Tibial artery (tissue), 4 donors: Measurements from ENCODE around the gene TCF21.
A peak's percentile ranks its signal among the peaks of the same experiment; 100 is the strongest.

Experiments
- DNase-seq, 2 donors: peaks; one replicate each; pipeline ENCODE4 v3.0.0-alpha.2; 2019
- H3K27ac ChIP-seq, 2 donors: fragments of 200-600 bp; sonication (generic) in 1 of 2; 1 replicate in 1 of 2; 2 replicates in 1 of 2; pipeline ENCODE4 v1.5.1; 2018 to 2019; ENCODE audit warnings: mild to moderate bottlenecking in 1 of 2
- H3K27me3 ChIP-seq, 2 donors: fragments of 200-600 bp; sonication (generic) in 1 of 2; one replicate each; pipeline versions ENCODE4 v1.5.1 to v1.6.0; 2016 to 2019
- H3K36me3 ChIP-seq, 3 donors: fragments of 200-600 bp; sonication (generic) in 2 of 3; one replicate each; pipeline ENCODE4 v1.5.1; 2016 to 2019; ENCODE audit warnings: mild to moderate bottlenecking in 2 of 3
- H3K4me1 ChIP-seq, 4 donors: fragments of 200-600 bp; sonication (generic) in 2 of 4; 1 replicate in 3 of 4; 2 replicates in 1 of 4; pipeline ENCODE4 v1.5.1; 2016 to 2019
- H3K4me3 ChIP-seq, 2 donors: fragments of 200-600 bp; sonication (generic) in 1 of 2; 1 replicate in 1 of 2; 2 replicates in 1 of 2; pipeline ENCODE4 v1.5.1; 2018 to 2019; ENCODE audit warnings: mild to moderate bottlenecking in 2 of 2
- H3K9me3 ChIP-seq, 3 donors: fragments of 200-600 bp; sonication (generic) in 1 of 3; one replicate each; pipeline ENCODE4 v1.5.1; 2016 to 2019
- CTCF ChIP-seq, 2 experiments: fragments of 200-600 bp in 1 of 2; fragments of 450-650 bp in 1 of 2; IDR thresholded peaks; one replicate each; pipeline ENCODE4 v1.5.1; 2017 to 2019; ENCODE audit warnings: antibody characterized with exemption in 2 of 2, mild to moderate bottlenecking in 1 of 2, moderate library complexity in 1 of 2
- intact Hi-C: fragments of 100-400 bp; cut with DNase I; formaldehyde crosslinking; loops from one replicate; pipeline ENCODE4 v1.15.0; 2023; ENCODE audit warnings: low total_unique reads

The TCF21 gene

GRCh38 chr6:133894369-133894768 is 5.5 kb downstream of the TCF21 start:
- no peak overlapping the region for H3K27ac ChIP-seq
- H3K27me3 ChIP-seq, result peaks cover 3 to 84% of the 10 kb centered on the region in 2 donors
- no peak for DNase-seq
- H3K4me3 ChIP-seq, result no peak overlapping the region
- intact Hi-C loops, result no loop called here
- no peak for TF ChIP-seq CTCF (IDR thresholded peaks at IDR 0.05)
- H3K4me1 ChIP-seq, result peaks cover 0 to 39% (median 27%) of the 10 kb centered on the region in 4 donors
- no peaks in the 10 kb centered on the region for H3K9me3 ChIP-seq
- H3K36me3 ChIP-seq, result no peaks in the 10 kb centered on the region

- no peak for DNase-seq
- H3K36me3 ChIP-seq, result no peaks in the 10 kb centered on the region
- no peak overlapping the region for H3K4me3 ChIP-seq
- no peak for TF ChIP-seq CTCF (IDR thresholded peaks at IDR 0.05)
- H3K27ac ChIP-seq, result no peak overlapping the region
- H3K4me1 ChIP-seq, result peaks cover 0 to 34% (median 23%) of the 10 kb centered on the region in 4 donors
- intact Hi-C loops, result no loop called here
- H3K9me3 ChIP-seq, result no peaks in the 10 kb centered on the region
- peaks cover 3 to 80% of the 10 kb centered on the region in 2 donors for H3K27me3 ChIP-seq
Measured at GRCh38 chr6:133894795-133895358, 6.0 kb downstream of the TCF21 start.

GRCh38 chr6:133895573-133896343 is 6.8 kb downstream of the TCF21 start:
- intact Hi-C loops, result no loop called here
- H3K9me3 ChIP-seq, result no peaks in the 10 kb centered on the region
- DNase-seq, result peak in 1 of 2 donors; percentile 69
- peak overlapping the region; percentile 4 to 37 for H3K4me3 ChIP-seq
- H3K27me3 ChIP-seq, result peaks cover 3 to 74% of the 10 kb centered on the region in 2 donors
- no peaks in the 10 kb centered on the region for H3K36me3 ChIP-seq
- peaks cover 0 to 28% (median 20%) of the 10 kb centered on the region in 4 donors for H3K4me1 ChIP-seq
- TF ChIP-seq CTCF (IDR thresholded peaks at IDR 0.05), result no peak
- no peak overlapping the region for H3K27ac ChIP-seq

- no peaks in the 10 kb centered on the region for H3K36me3 ChIP-seq
- no peak overlapping the region for H3K27ac ChIP-seq
- no peak for TF ChIP-seq CTCF (IDR thresholded peaks at IDR 0.05)
- intact Hi-C loops, result no loop called here
- H3K9me3 ChIP-seq, result no peaks in the 10 kb centered on the region
- peaks cover 0 to 68% of the 10 kb centered on the region in 2 donors for H3K27me3 ChIP-seq
- H3K4me1 ChIP-seq, result peaks cover 0 to 23% (median 14%) of the 10 kb centered on the region in 4 donors
- peak overlapping the region in 1 of 2 donors; percentile 37 for H3K4me3 ChIP-seq
- DNase-seq, result no peak
Measured at GRCh38 chr6:133896344-133896721, 7.4 kb downstream of the TCF21 start.

GRCh38 chr6:133898263-133898662 is 9.3 kb downstream of the TCF21 start:
- Histone ChIP-seq H3K27me3 (peaks cover 0 to 49% of the 10 kb centered on the region in 2 donors), H3K36me3 (no peaks in the 10 kb centered on the region), H3K4me3 (no peak overlapping the region), H3K9me3 (no peaks in the 10 kb centered on the region), H3K4me1 (peaks cover 0 to 17% (median 8%) of the 10 kb centered on the region in 4 donors), H3K27ac (no peak overlapping the region)
- no peak for DNase-seq
- TF ChIP-seq CTCF (IDR thresholded peaks at IDR 0.05), result no peak
- intact Hi-C loops, result no loop called here
